ENCODE results near the gene DCLRE1A.

GRCh38 chr10:113869789-113870188 lies 15.9 kb upstream of the DCLRE1A start:
- TF ChIP-seq, protein P1, sequence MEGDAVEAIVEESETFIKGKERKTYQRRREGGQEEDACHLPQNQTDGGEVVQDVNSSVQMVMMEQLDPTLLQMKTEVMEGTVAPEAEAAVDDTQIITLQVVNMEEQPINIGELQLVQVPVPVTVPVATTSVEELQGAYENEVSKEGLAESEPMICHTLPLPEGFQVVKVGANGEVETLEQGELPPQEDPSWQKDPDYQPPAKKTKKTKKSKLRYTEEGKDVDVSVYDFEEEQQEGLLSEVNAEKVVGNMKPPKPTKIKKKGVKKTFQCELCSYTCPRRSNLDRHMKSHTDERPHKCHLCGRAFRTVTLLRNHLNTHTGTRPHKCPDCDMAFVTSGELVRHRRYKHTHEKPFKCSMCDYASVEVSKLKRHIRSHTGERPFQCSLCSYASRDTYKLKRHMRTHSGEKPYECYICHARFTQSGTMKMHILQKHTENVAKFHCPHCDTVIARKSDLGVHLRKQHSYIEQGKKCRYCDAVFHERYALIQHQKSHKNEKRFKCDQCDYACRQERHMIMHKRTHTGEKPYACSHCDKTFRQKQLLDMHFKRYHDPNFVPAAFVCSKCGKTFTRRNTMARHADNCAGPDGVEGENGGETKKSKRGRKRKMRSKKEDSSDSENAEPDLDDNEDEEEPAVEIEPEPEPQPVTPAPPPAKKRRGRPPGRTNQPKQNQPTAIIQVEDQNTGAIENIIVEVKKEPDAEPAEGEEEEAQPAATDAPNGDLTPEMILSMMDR (conservative IDR thresholded peaks at IDR 0.05) = no peak
- no peak for TF ChIP-seq EZH2 (IDR thresholded peaks at IDR 0.05; ENCODE audit: low read depth)

All from PC-9 (cell line).